ENCODE data around the gene ZAP70. TPM values are rescaled to one million over a fixed set of nuclear protein-coding genes. Genes with fewer than 3 reads are reported as not detected.
"Not testable (repeated sequence)": the region's sequence is repeated elsewhere in the genome, so short reads cannot be mapped to it uniquely, and the experiment has no call there.

ZAP70 gene
- 1.7 TPM for total RNA-seq
- long read RNA-seq: 0 reads

GRCh38 chr2:97713296-97714083 is at the start of gene ZAP70:
ZAP70 (plus strand) TSS chr2:97713576; CDS start chr2:97724037, 10,461 bp downstream.
- DNase-seq (no peak), ATAC-seq (no peak)
- intact Hi-C loops (cut with micrococcal nuclease): no loop called here

- ATAC-seq: no peak
- intact Hi-C loops (cut with micrococcal nuclease): no loop called here
- DNase-seq: no peak
Observed at GRCh38 chr2:97663626-97663961, 49.8 kb upstream of the ZAP70 start.

GRCh38 chr2:97663962-97664635 is 49.3 kb upstream of the ZAP70 start, which contains the start of gene ACTR1B:
ACTR1B (minus strand) TSS chr2:97664044; CDS start chr2:97663890, 154 bp downstream.
- ATAC-seq (peak; percentile 94), DNase-seq (peak; percentile 98)
- intact Hi-C loops (cut with micrococcal nuclease): no loop called here

GRCh38 chr2:97664636-97664970 is 48.8 kb upstream of the ZAP70 start:
- intact Hi-C loops (cut with micrococcal nuclease): no loop called here
- no peak for DNase-seq
- ATAC-seq: no peak

GRCh38 chr2:97669448-97669847 is 43.9 kb upstream of the ZAP70 start, which contains the start of gene C2orf92:
C2orf92 (plus strand) TSS chr2:97669713; CDS start chr2:97669789, 76 bp downstream.
- ATAC-seq: no peak
- intact Hi-C loops (cut with micrococcal nuclease): no loop called here
- no peak for DNase-seq

GRCh38 chr2:97670471-97670870 is 42.9 kb upstream of the ZAP70 start:
- DNase-seq: no peak
- ATAC-seq: no peak
- intact Hi-C loops (cut with micrococcal nuclease): no loop called here

GRCh38 chr2:97671526-97671925 is 41.9 kb upstream of the ZAP70 start:
- no peak for DNase-seq
- intact Hi-C loops (cut with micrococcal nuclease): no loop called here
- no peak for ATAC-seq

- DNase-seq; intact Hi-C loops (cut with micrococcal nuclease); ATAC-seq: not testable (repeated sequence)
Observed at GRCh38 chr2:97672606-97673140, 40.7 kb upstream of the ZAP70 start.

- ATAC-seq (no peak), DNase-seq (no peak)
- intact Hi-C loops (cut with micrococcal nuclease): no loop called here
Observed at GRCh38 chr2:97673182-97673914, 40.0 kb upstream of the ZAP70 start.

GRCh38 chr2:97673915-97674283 is 39.5 kb upstream of the ZAP70 start:
- no peak for ATAC-seq
- intact Hi-C loops (cut with micrococcal nuclease): no loop called here
- DNase-seq: no peak

GRCh38 chr2:97675430-97676113 is 37.8 kb upstream of the ZAP70 start:
- intact Hi-C loops (cut with micrococcal nuclease): no loop called here
- DNase-seq (no peak), ATAC-seq (no peak)

- intact Hi-C loops (cut with micrococcal nuclease): no loop called here
- DNase-seq: no peak
- ATAC-seq: no peak
Observed at GRCh38 chr2:97676620-97677019, 36.8 kb upstream of the ZAP70 start.

GRCh38 chr2:97677480-97677879 is 35.9 kb upstream of the ZAP70 start:
- intact Hi-C loops (cut with micrococcal nuclease): no loop called here
- DNase-seq (no peak), ATAC-seq (no peak)

- no peak for ATAC-seq
- intact Hi-C loops (cut with micrococcal nuclease): no loop called here
- no peak for DNase-seq
Observed at GRCh38 chr2:97678298-97678697, 35.1 kb upstream of the ZAP70 start.

GRCh38 chr2:97687235-97687634 is 26.1 kb upstream of the ZAP70 start:
- DNase-seq; intact Hi-C loops (cut with micrococcal nuclease); ATAC-seq: not testable (repeated sequence)

- intact Hi-C loops (cut with micrococcal nuclease): no loop called here
- no peak for ATAC-seq
- no peak for DNase-seq
Observed at GRCh38 chr2:97688062-97688827, 25.1 kb upstream of the ZAP70 start.

GRCh38 chr2:97691166-97691565 is 22.2 kb upstream of the ZAP70 start:
- intact Hi-C loops (cut with micrococcal nuclease): loop anchor here (10.0 kb wide), 1 partner anchor 96 kb away; no protein-coding TSS in a partner anchor
- DNase-seq (no peak), ATAC-seq (no peak)

GRCh38 chr2:97693476-97693875 is 19.9 kb upstream of the ZAP70 start:
- ATAC-seq (no peak), DNase-seq (no peak)
- intact Hi-C loops (cut with micrococcal nuclease): loop anchor here (10.0 kb wide), 1 partner anchor 99 kb away; no protein-coding TSS in a partner anchor
